Stimulated activated memory B cell treated with anti-CD40 and anti-IgM and Interleukin-4, amounts not matched to agents 10 μg/mL and 1 μg/mL and 100 μg/mL, for 72 hours (primary cell): ENCODE results near the gene NEK2.
"Not testable (repeated sequence)": the region's sequence is repeated elsewhere in the genome, so short reads cannot be mapped to it uniquely, and the experiment has no call there.

ENCODE experiments used
- ATAC-seq: fragments of 150-1000 bp; cut with Tn5 transposase; 2 replicates; pipeline ENCODE4 v1.10.0; 2021
- H3K27ac Mint-ChIP-seq: one replicate; pipeline ENCODE4 v1.8.0; 2022; ENCODE audit warnings: mild to moderate bottlenecking, mixed read lengths
- H3K27me3 Mint-ChIP-seq: one replicate; pipeline ENCODE4 v1.8.0; 2022; ENCODE audit warnings: mixed read lengths
- H3K36me3 Mint-ChIP-seq: one replicate; pipeline ENCODE4 v1.8.0; 2022; ENCODE audit warnings: mixed read lengths
- H3K4me1 Mint-ChIP-seq: one replicate; pipeline ENCODE4 v1.8.0; 2022; ENCODE audit warnings: mixed read lengths
- H3K4me3 Mint-ChIP-seq: one replicate; pipeline ENCODE4 v1.8.0; 2022; ENCODE audit warnings: mild to moderate bottlenecking, moderate library complexity, mixed read lengths
- H3K9me3 Mint-ChIP-seq: one replicate; pipeline ENCODE4 v1.8.0; 2022; ENCODE audit warnings: mixed read lengths

The NEK2 gene

GRCh38 chr1:211647711-211648121, 27.7 kb downstream of the NEK2 start:
- no peaks in the 10 kb centered on the region for H3K27me3 Mint-ChIP-seq
- H3K9me3 Mint-ChIP-seq, result no peaks in the 10 kb centered on the region
- H3K4me1 Mint-ChIP-seq, result no peaks in the 10 kb centered on the region
- H3K4me3 Mint-ChIP-seq, result no peak overlapping the region
- H3K27ac Mint-ChIP-seq, result no peak overlapping the region
- ATAC-seq, result no peak
- no peaks in the 10 kb centered on the region for H3K36me3 Mint-ChIP-seq

GRCh38 chr1:211646566-211646965, 28.9 kb downstream of the NEK2 start:
- Mint-ChIP-seq H3K27me3 (no peaks in the 10 kb centered on the region), H3K36me3 (no peaks in the 10 kb centered on the region), H3K4me3 (no peak overlapping the region), H3K27ac (no peak overlapping the region), H3K9me3 (no peaks in the 10 kb centered on the region), H3K4me1 (no peaks in the 10 kb centered on the region)
- no peak for ATAC-seq

- not testable (repeated sequence) for H3K36me3 Mint-ChIP-seq, H3K9me3 Mint-ChIP-seq, H3K4me1 Mint-ChIP-seq, H3K27ac Mint-ChIP-seq, ATAC-seq, H3K27me3 Mint-ChIP-seq, H3K4me3 Mint-ChIP-seq
Measured at GRCh38 chr1:211645601-211646000, 29.8 kb downstream of the NEK2 start.

GRCh38 chr1:211644653-211645052, 30.8 kb downstream of the NEK2 start:
- no peak overlapping the region for H3K4me3 Mint-ChIP-seq
- H3K9me3 Mint-ChIP-seq, result no peaks in the 10 kb centered on the region
- no peaks in the 10 kb centered on the region for H3K27me3 Mint-ChIP-seq
- H3K36me3 Mint-ChIP-seq, result no peaks in the 10 kb centered on the region
- ATAC-seq, result no peak
- no peak overlapping the region for H3K27ac Mint-ChIP-seq
- H3K4me1 Mint-ChIP-seq, result no peaks in the 10 kb centered on the region

GRCh38 chr1:211643324-211644212, 31.9 kb downstream of the NEK2 start:
- no peak overlapping the region for H3K4me3 Mint-ChIP-seq
- peak; percentile 28 for ATAC-seq
- no peaks in the 10 kb centered on the region for H3K27me3 Mint-ChIP-seq
- H3K4me1 Mint-ChIP-seq, result no peaks in the 10 kb centered on the region
- no peaks in the 10 kb centered on the region for H3K36me3 Mint-ChIP-seq
- no peaks in the 10 kb centered on the region for H3K9me3 Mint-ChIP-seq
- H3K27ac Mint-ChIP-seq, result no peak overlapping the region

- H3K4me3 Mint-ChIP-seq, result no peak overlapping the region
- no peaks in the 10 kb centered on the region for H3K27me3 Mint-ChIP-seq
- no peaks in the 10 kb centered on the region for H3K4me1 Mint-ChIP-seq
- no peaks in the 10 kb centered on the region for H3K9me3 Mint-ChIP-seq
- no peak for ATAC-seq
- H3K27ac Mint-ChIP-seq, result no peak overlapping the region
- H3K36me3 Mint-ChIP-seq, result no peaks in the 10 kb centered on the region
Measured at GRCh38 chr1:211642870-211643269, 32.6 kb downstream of the NEK2 start.

- no peaks in the 10 kb centered on the region for H3K36me3 Mint-ChIP-seq
Measured at GRCh38 chr1:211641942-211642341, 33.5 kb downstream of the NEK2 start.

GRCh38 chr1:211641044-211641800, 34.2 kb downstream of the NEK2 start:
- ATAC-seq, result no peak
- H3K27me3 Mint-ChIP-seq, result no peaks in the 10 kb centered on the region
- H3K9me3 Mint-ChIP-seq, result no peaks in the 10 kb centered on the region
- no peaks in the 10 kb centered on the region for H3K36me3 Mint-ChIP-seq
- no peak overlapping the region for H3K27ac Mint-ChIP-seq
- H3K4me1 Mint-ChIP-seq, result no peaks in the 10 kb centered on the region
- no peak overlapping the region for H3K4me3 Mint-ChIP-seq

More at GRCh38 chr1:211641942-211642341, 33.5 kb downstream of the NEK2 start:
- Mint-ChIP-seq H3K4me3 (no peak overlapping the region), H3K4me1 (no peaks in the 10 kb centered on the region), H3K27ac (no peak overlapping the region), H3K27me3 (no peaks in the 10 kb centered on the region), H3K9me3 (no peaks in the 10 kb centered on the region)
- ATAC-seq, result no peak

GRCh38 chr1:211640301-211640630, 35.2 kb downstream of the NEK2 start:
- Mint-ChIP-seq H3K9me3 (no peaks in the 10 kb centered on the region), H3K4me3 (no peak overlapping the region), H3K27ac (no peak overlapping the region), H3K4me1 (no peaks in the 10 kb centered on the region), H3K36me3 (no peaks in the 10 kb centered on the region), H3K27me3 (no peaks in the 10 kb centered on the region)
- ATAC-seq, result no peak

- ATAC-seq, result no peak
- Mint-ChIP-seq H3K4me1 (no peaks in the 10 kb centered on the region), H3K9me3 (no peaks in the 10 kb centered on the region)
Measured at GRCh38 chr1:211639475-211640300, 35.7 kb downstream of the NEK2 start.

GRCh38 chr1:211638689-211639101, 36.7 kb downstream of the NEK2 start:
- H3K4me1 Mint-ChIP-seq, result no peaks in the 10 kb centered on the region
- H3K27me3 Mint-ChIP-seq, result no peaks in the 10 kb centered on the region
- H3K4me3 Mint-ChIP-seq, result no peak overlapping the region
- H3K36me3 Mint-ChIP-seq, result no peaks in the 10 kb centered on the region
- ATAC-seq, result no peak
- no peak overlapping the region for H3K27ac Mint-ChIP-seq
- no peaks in the 10 kb centered on the region for H3K9me3 Mint-ChIP-seq

More at GRCh38 chr1:211639475-211640300, 35.7 kb downstream of the NEK2 start:
- Mint-ChIP-seq H3K27me3 (no peaks in the 10 kb centered on the region), H3K27ac (no peak overlapping the region), H3K36me3 (no peaks in the 10 kb centered on the region), H3K4me3 (no peak overlapping the region)

- no peak overlapping the region for H3K27ac Mint-ChIP-seq
- no peaks in the 10 kb centered on the region for H3K9me3 Mint-ChIP-seq
- ATAC-seq, result no peak
- H3K4me3 Mint-ChIP-seq, result no peak overlapping the region
- no peaks in the 10 kb centered on the region for H3K36me3 Mint-ChIP-seq
- no peaks in the 10 kb centered on the region for H3K4me1 Mint-ChIP-seq
- H3K27me3 Mint-ChIP-seq, result no peaks in the 10 kb centered on the region
Measured at GRCh38 chr1:211638246-211638645, 37.2 kb downstream of the NEK2 start.

- no peak for ATAC-seq
Measured at GRCh38 chr1:211637066-211637465, 38.4 kb downstream of the NEK2 start.

GRCh38 chr1:211636575-211637029, 38.8 kb downstream of the NEK2 start:
- not testable (repeated sequence) for ATAC-seq, H3K4me3 Mint-ChIP-seq, H3K4me1 Mint-ChIP-seq, H3K9me3 Mint-ChIP-seq, H3K27ac Mint-ChIP-seq, H3K36me3 Mint-ChIP-seq, H3K27me3 Mint-ChIP-seq

More at GRCh38 chr1:211637066-211637465, 38.4 kb downstream of the NEK2 start:
- H3K4me1 Mint-ChIP-seq, result peaks cover 8% of the 10 kb centered on the region
- no peaks in the 10 kb centered on the region for H3K9me3 Mint-ChIP-seq
- H3K27me3 Mint-ChIP-seq, result no peaks in the 10 kb centered on the region
- H3K4me3 Mint-ChIP-seq, result no peak overlapping the region
- H3K27ac Mint-ChIP-seq, result no peak overlapping the region
- no peaks in the 10 kb centered on the region for H3K36me3 Mint-ChIP-seq

GRCh38 chr1:211635597-211636205, 39.7 kb downstream of the NEK2 start:
- Mint-ChIP-seq H3K27me3 (peaks cover 10% of the 10 kb centered on the region), H3K9me3 (no peaks in the 10 kb centered on the region), H3K36me3 (no peaks in the 10 kb centered on the region), H3K4me3 (no peak overlapping the region), H3K27ac (no peak overlapping the region), H3K4me1 (peaks cover 9% of the 10 kb centered on the region)
- ATAC-seq, result no peak
